HepG2 (cell line): ENCODE data around the gene CNOT1. TPM values are rescaled to one million over a fixed set of nuclear protein-coding genes. Genes with fewer than 3 reads are reported as not detected.

Experiments
- AKAP8 ChIP-seq: sonication (generic); formaldehyde crosslinking; IDR thresholded peaks from 2 replicates; pipeline ENCODE4 v1.5.1; 2020; ENCODE audit warnings: mild to moderate bottlenecking, missing genetic modification reagents
- ARNT2 ChIP-seq: sonication (generic); formaldehyde crosslinking; IDR thresholded peaks from 2 replicates; pipeline ENCODE4 v1.8.0; 2022; ENCODE audit warnings: mild to moderate bottlenecking, low read depth, missing genetic modification reagents, moderate library complexity
- ARNTL ChIP-seq: sonication (generic); formaldehyde crosslinking; IDR thresholded peaks from 2 replicates; pipeline ENCODE4 v1.4.0; 2020; ENCODE audit warnings: mild to moderate bottlenecking, missing genetic modification reagents
- CENPT ChIP-seq: sonication (generic); formaldehyde crosslinking; IDR thresholded peaks from 2 replicates; pipeline ENCODE4 v1.8.0; 2022; ENCODE audit warnings: low read depth, mild to moderate bottlenecking, moderate library complexity, missing genetic modification reagents
- DNMT1 ChIP-seq: sonication (generic); formaldehyde crosslinking; IDR thresholded peaks from 2 replicates; pipeline ENCODE4 v1.5.1; 2020; ENCODE audit warnings: mild to moderate bottlenecking, missing genetic modification reagents
- EEA1 ChIP-seq: sonication (generic); formaldehyde crosslinking; IDR thresholded peaks from 2 replicates; pipeline ENCODE4 v1.5.1; 2020; ENCODE audit warnings: mild to moderate bottlenecking, missing genetic modification reagents, borderline replicate concordance
- HOXA5 ChIP-seq: sonication (generic); formaldehyde crosslinking; IDR thresholded peaks from 2 replicates; pipeline ENCODE4 v1.4.0; 2020; ENCODE audit warnings: missing genetic modification reagents
- HOXA7 ChIP-seq: sonication (generic); formaldehyde crosslinking; IDR thresholded peaks from 2 replicates; pipeline ENCODE4 v1.8.1; 2022; ENCODE audit warnings: mild to moderate bottlenecking, missing genetic modification reagents, moderate library complexity
- JARID2 ChIP-seq: sonication (generic); formaldehyde crosslinking; IDR thresholded peaks from 2 replicates; pipeline ENCODE4 v1.8.1; 2023; ENCODE audit warnings: missing genetic modification reagents, inconsistent platforms; ENCODE audit not compliant: insufficient replicate concordance
- JUNB ChIP-seq: sonication (generic); formaldehyde crosslinking; IDR thresholded peaks from 2 replicates; pipeline ENCODE4 v1.8.0; 2022; ENCODE audit warnings: missing genetic modification reagents, mild to moderate bottlenecking, borderline replicate concordance
- NCOA1 ChIP-seq: sonication (generic); formaldehyde crosslinking; IDR thresholded peaks from 2 replicates; pipeline ENCODE4 v1.9.0; 2021; ENCODE audit warnings: missing genetic modification reagents
- NCOR1 ChIP-seq: fragments of 200-600 bp; sonication (generic); IDR thresholded peaks from 2 replicates; pipeline ENCODE4 v1.7.0; 2017; ENCODE audit warnings: antibody characterized with exemption, low read length, borderline replicate concordance
- NRL ChIP-seq: sonication (generic); formaldehyde crosslinking; IDR thresholded peaks from 2 replicates; pipeline ENCODE4 v1.5.0; 2020; ENCODE audit warnings: missing genetic modification reagents, mild to moderate bottlenecking, moderate library complexity, borderline replicate concordance
- POLR2A ChIP-seq, 2 experiments: IDR thresholded peaks; 2 replicates each; pipeline ENCODE4 v1.6.1; 2011; ENCODE audit warnings: low read depth in 2 of 2, low read length in 2 of 2, mild to moderate bottlenecking in 1 of 2, moderate library complexity in 1 of 2; ENCODE audit not compliant: insufficient read depth in 1 of 2
- POLR2G ChIP-seq: fragments of 200-400 bp; formaldehyde crosslinking; IDR thresholded peaks from 2 replicates; pipeline ENCODE4 v1.6.1; 2018; ENCODE audit warnings: mild to moderate bottlenecking, low read depth, low read length, moderate library complexity
- RBFOX2 ChIP-seq: fragments of 200-400 bp; formaldehyde crosslinking; IDR thresholded peaks from 2 replicates; pipeline ENCODE4 v1.6.1; 2017; ENCODE audit warnings: low read depth, mild to moderate bottlenecking, low read length
- SPEN ChIP-seq: sonication (generic); formaldehyde crosslinking; IDR thresholded peaks from 2 replicates; pipeline ENCODE4 v1.5.1; 2020; ENCODE audit warnings: low read depth, mild to moderate bottlenecking, missing genetic modification reagents
- TRIM24 ChIP-seq: sonication (generic); formaldehyde crosslinking; IDR thresholded peaks from 2 replicates; pipeline ENCODE4 v1.8.0; 2022; ENCODE audit warnings: mild to moderate bottlenecking, missing genetic modification reagents
- ZBTB1 ChIP-seq: sonication (generic); formaldehyde crosslinking; IDR thresholded peaks from 2 replicates; pipeline ENCODE4 v1.4.0; 2020; ENCODE audit warnings: missing genetic modification reagents, borderline replicate concordance
- ZBTB38 ChIP-seq: sonication (generic); formaldehyde crosslinking; IDR thresholded peaks from 2 replicates; pipeline ENCODE4 v1.5.1; 2020; ENCODE audit warnings: mild to moderate bottlenecking, missing genetic modification reagents
- ZNF18 ChIP-seq: sonication (generic); formaldehyde crosslinking; IDR thresholded peaks from 2 replicates; pipeline ENCODE4 v1.8.0; 2022; ENCODE audit warnings: mild to moderate bottlenecking, missing genetic modification reagents; ENCODE audit not compliant: insufficient replicate concordance
- ZNF317 ChIP-seq: sonication (generic); formaldehyde crosslinking; IDR thresholded peaks from 2 replicates; pipeline ENCODE4 v1.5.0; 2020; ENCODE audit warnings: mild to moderate bottlenecking, missing genetic modification reagents
- ZNF563 ChIP-seq: sonication (generic); formaldehyde crosslinking; IDR thresholded peaks from 2 replicates; pipeline ENCODE4 v1.8.0; 2022; ENCODE audit warnings: mild to moderate bottlenecking, moderate library complexity, missing genetic modification reagents
- ZNF589 ChIP-seq: sonication (generic); formaldehyde crosslinking; conservative IDR thresholded peaks from 2 replicates; pipeline ENCODE4 v1.8.0; 2022; ENCODE audit warnings: mild to moderate bottlenecking, moderate library complexity, missing genetic modification reagents
- ZNF597 ChIP-seq: sonication (generic); formaldehyde crosslinking; IDR thresholded peaks from 2 replicates; pipeline ENCODE4 v1.5.0; 2020; ENCODE audit warnings: missing genetic modification reagents
- ZNF777 ChIP-seq: sonication (generic); formaldehyde crosslinking; IDR thresholded peaks from 2 replicates; pipeline ENCODE4 v1.4.0; 2020; ENCODE audit warnings: missing genetic modification reagents
- ZNF790 ChIP-seq: sonication (generic); formaldehyde crosslinking; IDR thresholded peaks from 2 replicates; pipeline ENCODE4 v1.8.0; 2022; ENCODE audit warnings: missing genetic modification reagents, mild to moderate bottlenecking, borderline replicate concordance
- ZSCAN21 ChIP-seq: sonication (generic); formaldehyde crosslinking; IDR thresholded peaks from 2 replicates; pipeline ENCODE4 v1.8.0; 2022; ENCODE audit warnings: mild to moderate bottlenecking, missing genetic modification reagents, moderate library complexity, borderline replicate concordance
- polyA plus RNA-seq, 8 experiments: library from polyadenylated mRNA; depleted of rRNA in 3 of 8; stranded (reverse) in 7 of 8; unstranded in 1 of 8; fragments of >200 nt; fragmentation: Illumina TruSeq in 4 of 8; extraction: Trizol in 4 of 8; gene quantifications; 2 replicates each; pipeline versions ENCODE4 v1.2.1 to v1.2.3, GENCODE V29; 2011 to 2016; ENCODE audit warnings: low read depth in 4 of 8, missing spikeins in 1 of 8, mixed read lengths in 1 of 8; ENCODE audit not compliant: insufficient read depth in 1 of 8
- total RNA-seq, 5 experiments: library from RNA; depleted of rRNA; stranded (reverse); fragments of >200 nt; fragmentation: Illumina TruSeq; extraction: Trizol; gene quantifications; 2 replicates each; pipeline ENCODE4 v1.2.3, GENCODE V29; 2016; ENCODE audit warnings: low read depth in 1 of 5

Gene CNOT1
- total and polyA plus RNA-seq, 2 of the 13 experiments (the other 11 are each of a cell fraction or from before 2014, with no cell fraction given): 188 to 232 TPM

GRCh38 chr16:58515871-58516767 lies 113.5 kb downstream of the CNOT1 start (continued):
- TF ChIP-seq TRIM24 (CRISPR knock-in tag) (no peak), ARNT2 (CRISPR knock-in tag) (0 out of 2 replicates have a peak, but pooled peaks have one; percentile 7), AKAP8 (CRISPR knock-in tag) (peak; percentile 4; the same call in 1 of the 2 replicates), POLR2G (peak; percentile 42; the same call in 1 of the 2 replicates), HOXA7 (peak; percentile 69), ZNF597 (CRISPR knock-in tag) (no peak; the same call in 1 of the 2 replicates), ZNF777 (no peak), RBFOX2 (peak; percentile 77), EEA1 (CRISPR knock-in tag) (0 out of 2 replicates have a peak, but pooled peaks have one; percentile 9), ZNF589 (CRISPR knock-in tag) (peak; percentile 33), ZNF563 (CRISPR knock-in tag) (peak; percentile 0; the same call in 1 of the 2 replicates), HOXA5 (CRISPR knock-in tag) (peak; percentile 6; the same call in 1 of the 2 replicates), ZNF317 (CRISPR knock-in tag) (0 out of 2 replicates have a peak, but pooled peaks have one; percentile 26), NCOA1 (CRISPR knock-in tag) (peak; percentile 15), ZBTB1 (CRISPR knock-in tag) (no peak), CENPT (CRISPR knock-in tag) (no peak), JARID2 (CRISPR knock-in tag) (no peak), POLR2A (IDR thresholded peaks at IDR 0.05; ENCODE audit: insufficient read depth in 1 of 2, low read depth in 2 of 2, low read length in 2 of 2) (peak; percentile 4 to 52; a peak in 3 of 4 replicates), DNMT1 (0 out of 2 replicates have a peak, but pooled peaks have one; percentile 34), JUNB (CRISPR knock-in tag) (no peak), NRL (CRISPR knock-in tag) (0 out of 2 replicates have a peak, but pooled peaks have one; percentile 49), ZSCAN21 (CRISPR knock-in tag) (0 out of 2 replicates have a peak, but pooled peaks have one; percentile 10), ARNTL (CRISPR knock-in tag) (no peak), NCOR1 (no peak), SPEN (CRISPR knock-in tag) (peak; percentile 9; the same call in 1 of the 2 replicates), ZNF790 (CRISPR knock-in tag) (0 out of 2 replicates have a peak, but pooled peaks have one; percentile 3), ZNF18 (peak; percentile 89), ZBTB38 (CRISPR knock-in tag) (no peak; the same call in 1 of the 2 replicates)
